ENCODE results near the gene PLXNA2. TPM values are rescaled to one million over a fixed set of nuclear protein-coding genes. Genes with fewer than 3 reads are reported as not detected.
A peak's percentile ranks its signal among the peaks of the same experiment; 100 is the strongest.

Gene PLXNA2, protein sequence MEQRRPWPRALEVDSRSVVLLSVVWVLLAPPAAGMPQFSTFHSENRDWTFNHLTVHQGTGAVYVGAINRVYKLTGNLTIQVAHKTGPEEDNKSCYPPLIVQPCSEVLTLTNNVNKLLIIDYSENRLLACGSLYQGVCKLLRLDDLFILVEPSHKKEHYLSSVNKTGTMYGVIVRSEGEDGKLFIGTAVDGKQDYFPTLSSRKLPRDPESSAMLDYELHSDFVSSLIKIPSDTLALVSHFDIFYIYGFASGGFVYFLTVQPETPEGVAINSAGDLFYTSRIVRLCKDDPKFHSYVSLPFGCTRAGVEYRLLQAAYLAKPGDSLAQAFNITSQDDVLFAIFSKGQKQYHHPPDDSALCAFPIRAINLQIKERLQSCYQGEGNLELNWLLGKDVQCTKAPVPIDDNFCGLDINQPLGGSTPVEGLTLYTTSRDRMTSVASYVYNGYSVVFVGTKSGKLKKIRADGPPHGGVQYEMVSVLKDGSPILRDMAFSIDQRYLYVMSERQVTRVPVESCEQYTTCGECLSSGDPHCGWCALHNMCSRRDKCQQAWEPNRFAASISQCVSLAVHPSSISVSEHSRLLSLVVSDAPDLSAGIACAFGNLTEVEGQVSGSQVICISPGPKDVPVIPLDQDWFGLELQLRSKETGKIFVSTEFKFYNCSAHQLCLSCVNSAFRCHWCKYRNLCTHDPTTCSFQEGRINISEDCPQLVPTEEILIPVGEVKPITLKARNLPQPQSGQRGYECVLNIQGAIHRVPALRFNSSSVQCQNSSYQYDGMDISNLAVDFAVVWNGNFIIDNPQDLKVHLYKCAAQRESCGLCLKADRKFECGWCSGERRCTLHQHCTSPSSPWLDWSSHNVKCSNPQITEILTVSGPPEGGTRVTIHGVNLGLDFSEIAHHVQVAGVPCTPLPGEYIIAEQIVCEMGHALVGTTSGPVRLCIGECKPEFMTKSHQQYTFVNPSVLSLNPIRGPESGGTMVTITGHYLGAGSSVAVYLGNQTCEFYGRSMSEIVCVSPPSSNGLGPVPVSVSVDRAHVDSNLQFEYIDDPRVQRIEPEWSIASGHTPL (N-terminal part only)
- 5.4 and 6.4 TPM in 2 replicates for total RNA-seq (2014; rRNA removed; shearing (Covaris generic))
- polyA plus RNA-seq (2016; fragmentation: Nextera tagmentation; extraction: Ambion mirVana): 3.5 and 3.7 TPM in 2 replicates

GRCh38 chr1:208243967-208244916 is at the start of gene PLXNA2:
PLXNA2 (minus strand) TSS chr1:208244384; CDS start chr1:208217922, 26,462 bp downstream.
- H3K27ac ChIP-seq: peak within 1 kb of the TSS; percentile 44
- H2AFZ ChIP-seq: peak within 1 kb of the TSS; percentile 81
- peaks cover 37% of the 10 kb centered on the region for H3K79me2 ChIP-seq (ENCODE audit: insufficient read depth)
- peak; percentile 83 for DNase-seq
- TF ChIP-seq EZH2phosphoT487 (IDR thresholded peaks at IDR 0.05; ENCODE audit: insufficient read depth, low read depth): no peak
- TF ChIP-seq EZH2 (IDR thresholded peaks at IDR 0.05; ENCODE audit: insufficient read depth, poor library complexity, severe bottlenecking): no peak
- H4K20me1 ChIP-seq (ENCODE audit: insufficient read depth): no peaks in the 10 kb centered on the region
- no peaks in the 10 kb centered on the region for H3K36me3 ChIP-seq (ENCODE audit: low read depth)
- in situ Hi-C loops (cut with MboI): loop anchor here (10.0 to 25.0 kb wide), 2 partner anchors 107 to 219 kb away; no protein-coding TSS in a partner anchor
- peaks cover 6% of the 10 kb centered on the region for H3F3A ChIP-seq (ENCODE audit: insufficient read depth)
- H3K4me3 ChIP-seq: peak within 1 kb of the TSS; percentile 89
- H3K27me3 ChIP-seq (replicated peaks; ENCODE audit: insufficient read depth): no peaks in the 10 kb centered on the region
- H3K9me3 ChIP-seq (ENCODE audit: low read depth): no peaks in the 10 kb centered on the region
- H3K4me2 ChIP-seq (ENCODE audit: unreplicated experiment): peak within 1 kb of the TSS; percentile 87
- 3 to 5% methylated on average over 40 to 77 of the region's 78 CpGs for WGBS, 2 experiments (ENCODE audit: low coverage in 1 of 2, low lambda C conversion rate in 2 of 2, missing lambda C conversion rate in 2 of 2)
- H3K9ac ChIP-seq: peak within 1 kb of the TSS; percentile 76
- no peaks in the 10 kb centered on the region for H3K9me2 ChIP-seq (ENCODE audit: insufficient read depth)
- H3K4me1 ChIP-seq (ENCODE audit: insufficient read depth): peaks cover 12% of the 10 kb centered on the region; the same call in 1 of the 2 replicates

DNA sequence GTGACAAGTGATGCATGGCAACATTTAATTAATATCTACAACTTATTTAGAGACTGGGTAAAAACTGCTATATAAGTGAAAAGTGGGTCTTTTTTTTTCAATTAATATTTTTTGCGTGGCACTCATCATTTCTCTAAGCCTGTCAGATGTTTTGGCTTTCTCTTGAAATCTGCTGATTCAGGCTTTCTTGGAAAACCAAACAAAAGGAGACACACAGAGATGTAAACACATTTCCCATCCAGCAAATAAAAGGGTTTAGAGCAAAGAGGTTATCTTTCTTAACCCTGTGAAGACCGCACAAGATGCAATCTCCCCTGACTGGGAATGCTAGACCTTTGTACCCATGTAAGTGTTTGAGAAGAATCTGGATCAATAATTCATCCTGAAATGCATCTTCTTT is 48.7 kb upstream of the PLXNA2 start:
- WGBS, 2 experiments (ENCODE audit: low coverage in 1 of 2, low lambda C conversion rate in 2 of 2, missing lambda C conversion rate in 2 of 2): 42 to 45% methylated on average over 2 of the region's 2 CpGs
- Histone ChIP-seq H3K9me3 (ENCODE audit: low read depth) (no peaks in the 10 kb centered on the region), H3F3A (ENCODE audit: insufficient read depth) (no peaks in the 10 kb centered on the region), H2AFZ (no peak overlapping the region), H3K9ac (no peak overlapping the region), H3K27ac (no peak overlapping the region), H3K4me1 (ENCODE audit: insufficient read depth) (no peaks in the 10 kb centered on the region), H3K27me3 (replicated peaks; ENCODE audit: insufficient read depth) (peaks cover 34% of the 10 kb centered on the region), H3K4me3 (no peak overlapping the region), H3K9me2 (ENCODE audit: insufficient read depth) (no peaks in the 10 kb centered on the region), H3K4me2 (ENCODE audit: unreplicated experiment) (no peak overlapping the region), H3K36me3 (ENCODE audit: low read depth) (no peaks in the 10 kb centered on the region), H3K79me2 (ENCODE audit: insufficient read depth) (no peaks in the 10 kb centered on the region), H4K20me1 (ENCODE audit: insufficient read depth) (no peaks in the 10 kb centered on the region)
- no peak for TF ChIP-seq EZH2 (IDR thresholded peaks at IDR 0.05; ENCODE audit: insufficient read depth, poor library complexity, severe bottlenecking)
- no peak for TF ChIP-seq EZH2phosphoT487 (IDR thresholded peaks at IDR 0.05; ENCODE audit: insufficient read depth, low read depth)
- DNase-seq: no peak
- in situ Hi-C loops (cut with MboI): no loop called here

- H2AFZ ChIP-seq: no peak overlapping the region
- H3K36me3 ChIP-seq (ENCODE audit: low read depth): no peaks in the 10 kb centered on the region
- H3K79me2 ChIP-seq (ENCODE audit: insufficient read depth): no peaks in the 10 kb centered on the region
- no peaks in the 10 kb centered on the region for H3K9me3 ChIP-seq (ENCODE audit: low read depth)
- in situ Hi-C loops (cut with MboI): no loop called here
- H3F3A ChIP-seq (ENCODE audit: insufficient read depth): no peaks in the 10 kb centered on the region
- H4K20me1 ChIP-seq (ENCODE audit: insufficient read depth): no peaks in the 10 kb centered on the region
- no peak overlapping the region for H3K9ac ChIP-seq
- H3K27me3 ChIP-seq (replicated peaks; ENCODE audit: insufficient read depth): peaks cover 34% of the 10 kb centered on the region
- no peaks in the 10 kb centered on the region for H3K4me1 ChIP-seq (ENCODE audit: insufficient read depth)
- TF ChIP-seq EZH2phosphoT487 (IDR thresholded peaks at IDR 0.05; ENCODE audit: insufficient read depth, low read depth) (no peak), EZH2 (IDR thresholded peaks at IDR 0.05; ENCODE audit: insufficient read depth, poor library complexity, severe bottlenecking) (no peak)
- no peak overlapping the region for H3K27ac ChIP-seq
- no peaks in the 10 kb centered on the region for H3K9me2 ChIP-seq (ENCODE audit: insufficient read depth)
- 41 to 51% methylated on average over 4 of the region's 4 CpGs for WGBS, 2 experiments (ENCODE audit: low coverage in 1 of 2, low lambda C conversion rate in 2 of 2, missing lambda C conversion rate in 2 of 2)
- no peak overlapping the region for H3K4me2 ChIP-seq (ENCODE audit: unreplicated experiment)
- DNase-seq: no peak
- no peak overlapping the region for H3K4me3 ChIP-seq
These were observed 47.9 kb upstream of the PLXNA2 start for GRCh38 chr1:208291923-208292711.
